Measurements from ENCODE around the gene CORIN. TPM values are rescaled to one million over a fixed set of nuclear protein-coding genes. Genes with fewer than 3 reads are reported as not detected.

CORIN gene
- total and polyA plus RNA-seq, 2 donors (not counting 1 experiment from before 2014, with no cell fraction given) = 0.25 TPM; not detected in 1

GRCh38 chr4:47652092-47652491 is 185.8 kb downstream of the CORIN start:
- H2AFZ ChIP-seq (ENCODE audit: insufficient read depth, low read depth, low read length, poor library complexity, severe bottlenecking) = no peak overlapping the region
- H3K79me2 ChIP-seq (ENCODE audit: control insufficient read depth, insufficient read depth, low read length) = no peaks in the 10 kb centered on the region
- Mint-ChIP-seq H3K27ac (no peak overlapping the region), H3K4me3 (no peak overlapping the region), H3K27me3 (peaks cover 13% of the 10 kb centered on the region), H3K9me3 (ENCODE audit: insufficient read depth) (no peaks in the 10 kb centered on the region), H3K4me1 (no peaks in the 10 kb centered on the region)
- H3K4me3 ChIP-seq (ENCODE audit: control extremely low read depth in 1 of 5, extremely low read depth in 1 of 5, insufficient read depth in 1 of 5, low read depth in 2 of 5, low read length in 4 of 5) = no peak overlapping the region
- no peaks in the 10 kb centered on the region for H3K4me1 ChIP-seq (ENCODE audit: control insufficient read depth in 2 of 2, insufficient read depth in 2 of 2, low read length in 2 of 2)
- TF ChIP-seq, protein P1, sequence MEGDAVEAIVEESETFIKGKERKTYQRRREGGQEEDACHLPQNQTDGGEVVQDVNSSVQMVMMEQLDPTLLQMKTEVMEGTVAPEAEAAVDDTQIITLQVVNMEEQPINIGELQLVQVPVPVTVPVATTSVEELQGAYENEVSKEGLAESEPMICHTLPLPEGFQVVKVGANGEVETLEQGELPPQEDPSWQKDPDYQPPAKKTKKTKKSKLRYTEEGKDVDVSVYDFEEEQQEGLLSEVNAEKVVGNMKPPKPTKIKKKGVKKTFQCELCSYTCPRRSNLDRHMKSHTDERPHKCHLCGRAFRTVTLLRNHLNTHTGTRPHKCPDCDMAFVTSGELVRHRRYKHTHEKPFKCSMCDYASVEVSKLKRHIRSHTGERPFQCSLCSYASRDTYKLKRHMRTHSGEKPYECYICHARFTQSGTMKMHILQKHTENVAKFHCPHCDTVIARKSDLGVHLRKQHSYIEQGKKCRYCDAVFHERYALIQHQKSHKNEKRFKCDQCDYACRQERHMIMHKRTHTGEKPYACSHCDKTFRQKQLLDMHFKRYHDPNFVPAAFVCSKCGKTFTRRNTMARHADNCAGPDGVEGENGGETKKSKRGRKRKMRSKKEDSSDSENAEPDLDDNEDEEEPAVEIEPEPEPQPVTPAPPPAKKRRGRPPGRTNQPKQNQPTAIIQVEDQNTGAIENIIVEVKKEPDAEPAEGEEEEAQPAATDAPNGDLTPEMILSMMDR (IDR thresholded peaks at IDR 0.05) = no peak
- no peak for TF ChIP-seq EZH2 (IDR thresholded peaks at IDR 0.05; ENCODE audit: borderline replicate concordance, insufficient read depth, low read depth, low read length, poor library complexity, severe bottlenecking)
- intact Hi-C loops (cut with micrococcal nuclease) = no loop called here
- peaks cover 0 to 4% (median 2%) of the 10 kb centered on the region in 4 experiments for H3K27me3 ChIP-seq (replicated peaks in 1 of 4; ENCODE audit: control extremely low read depth in 1 of 4, control insufficient read depth in 3 of 4, insufficient read depth in 4 of 4, low read length in 3 of 4)
- no peaks in the 10 kb centered on the region for H4K20me1 ChIP-seq (ENCODE audit: control insufficient read depth, insufficient read depth, low read length, poor library complexity, severe bottlenecking)
- CTCF ChIA-PET = no interaction called here
- no peak overlapping the region for H3K9ac ChIP-seq (ENCODE audit: low read length)
- H3K4me2 ChIP-seq (replicated peaks; ENCODE audit: low read depth, low read length, poor library complexity, severe bottlenecking) = no peak overlapping the region
- no peaks in the 10 kb centered on the region for H3K9me3 ChIP-seq (ENCODE audit: control extremely low read depth in 1 of 3, control insufficient read depth in 2 of 3, insufficient read depth in 1 of 3, low read length in 2 of 3)
- POLR2A ChIA-PET = no interaction called here
- no CpG with 5 or more reads among the region's 2 CpGs for WGBS (ENCODE audit: insufficient coverage)
- DNase-seq (no peak), ATAC-seq (ENCODE audit: low read depth) (no peak)
- no peaks in the 10 kb centered on the region for H3K36me3 ChIP-seq (replicated peaks in 1 of 2; ENCODE audit: control extremely low read depth in 1 of 2, control insufficient read depth in 1 of 2, extremely low read depth in 1 of 2, insufficient read depth in 2 of 2, low read length in 1 of 2)
- no peak overlapping the region for H3K27ac ChIP-seq (ENCODE audit: low read length in 2 of 2)

DNA sequence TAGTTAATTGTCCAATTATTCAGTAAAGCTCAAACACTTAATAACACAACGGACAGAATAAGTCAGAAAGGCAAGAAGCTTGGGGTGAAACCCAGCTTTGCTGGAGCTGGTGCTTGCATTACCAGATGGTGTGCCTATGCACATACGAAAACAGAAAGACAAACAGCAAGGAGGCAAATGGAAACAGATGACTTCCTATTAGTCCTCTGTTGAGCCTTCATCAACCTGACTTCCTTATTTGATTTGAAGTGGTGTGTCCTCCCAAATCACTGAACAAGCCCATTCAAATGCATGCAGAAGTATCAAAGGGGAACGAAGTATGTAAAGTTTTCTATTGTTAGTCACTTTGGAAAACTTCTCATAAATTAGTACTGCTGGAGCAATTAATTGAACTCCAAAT is 186.6 kb downstream of the CORIN start:
- no peak for DNase-seq
- Histone ChIP-seq H2AFZ (ENCODE audit: insufficient read depth, low read depth, low read length, poor library complexity, severe bottlenecking) (no peak overlapping the region), H3K4me2 (replicated peaks; ENCODE audit: low read depth, low read length, poor library complexity, severe bottlenecking) (no peak overlapping the region), H3K4me1 (ENCODE audit: control insufficient read depth in 2 of 2, insufficient read depth in 2 of 2, low read length in 2 of 2) (no peaks in the 10 kb centered on the region), H3K79me2 (ENCODE audit: control insufficient read depth, insufficient read depth, low read length) (no peaks in the 10 kb centered on the region), H3K9ac (ENCODE audit: low read length) (no peak overlapping the region), H3K27me3 (replicated peaks in 1 of 4; ENCODE audit: control extremely low read depth in 1 of 4, control insufficient read depth in 3 of 4, insufficient read depth in 4 of 4, low read length in 3 of 4) (peaks cover 0 to 4% (median 2%) of the 10 kb centered on the region in 4 experiments), H3K9me3 (ENCODE audit: control extremely low read depth in 1 of 3, control insufficient read depth in 2 of 3, insufficient read depth in 1 of 3, low read length in 2 of 3) (no peaks in the 10 kb centered on the region), H3K4me3 (ENCODE audit: control extremely low read depth in 1 of 5, extremely low read depth in 1 of 5, insufficient read depth in 1 of 5, low read depth in 2 of 5, low read length in 4 of 5) (no peak overlapping the region), H4K20me1 (ENCODE audit: control insufficient read depth, insufficient read depth, low read length, poor library complexity, severe bottlenecking) (no peaks in the 10 kb centered on the region), H3K36me3 (replicated peaks in 1 of 2; ENCODE audit: control extremely low read depth in 1 of 2, control insufficient read depth in 1 of 2, extremely low read depth in 1 of 2, insufficient read depth in 2 of 2, low read length in 1 of 2) (no peaks in the 10 kb centered on the region), H3K27ac (ENCODE audit: low read length in 2 of 2) (no peak overlapping the region)
- intact Hi-C loops (cut with micrococcal nuclease) = no loop called here
- H3K27me3 Mint-ChIP-seq = peaks cover 13% of the 10 kb centered on the region
- TF ChIP-seq, protein P1 (IDR thresholded peaks at IDR 0.05) = no peak
- no peak for TF ChIP-seq EZH2 (IDR thresholded peaks at IDR 0.05; ENCODE audit: borderline replicate concordance, insufficient read depth, low read depth, low read length, poor library complexity, severe bottlenecking)
- POLR2A ChIA-PET = no interaction called here
- ATAC-seq (ENCODE audit: low read depth) = no peak
- H3K4me1 Mint-ChIP-seq = no peaks in the 10 kb centered on the region
- WGBS (ENCODE audit: insufficient coverage) = 30% methylated on average over 1 of the region's 3 CpGs
- H3K4me3 Mint-ChIP-seq = no peak overlapping the region
- H3K9me3 Mint-ChIP-seq (ENCODE audit: insufficient read depth) = no peaks in the 10 kb centered on the region
- CTCF ChIA-PET = interaction anchor here (1.0 kb wide), 2 partner anchors 12 to 18 kb away, joined by 3 to 4 read pairs; no protein-coding TSS in a partner anchor
- no peak overlapping the region for H3K27ac Mint-ChIP-seq

All from B cell (primary cell).